Loucy (cell line): ENCODE data around the gene HABP2.

Experiments used
- H2AFZ ChIP-seq: fragments of 200-600 bp; sonication (generic); 2 replicates; pipeline ENCODE4 v1.6.0; 2016; ENCODE audit warnings: antibody characterized with exemption, mild to moderate bottlenecking, low read length, moderate library complexity
- H3F3A ChIP-seq: fragments of 200-600 bp; 2 replicates; pipeline ENCODE4 v1.6.0; 2016; ENCODE audit warnings: antibody characterized with exemption, low read depth, mild to moderate bottlenecking
- H3K27me3 ChIP-seq: fragments of 200-600 bp; sonication (generic); 2 replicates; pipeline ENCODE4 v1.6.1; 2014; ENCODE audit warnings: low read length, mild to moderate bottlenecking; ENCODE audit not compliant: insufficient read depth, poor library complexity, severe bottlenecking
- H3K36me3 ChIP-seq: fragments of 200-600 bp; sonication (generic); 2 replicates; pipeline ENCODE4 v1.6.1; 2016; ENCODE audit warnings: low read length; ENCODE audit not compliant: insufficient read depth
- H3K4me1 ChIP-seq: fragments of 200-600 bp; sonication (generic); 2 replicates; pipeline ENCODE4 v1.5.1; 2014; ENCODE audit warnings: low read length, mild to moderate bottlenecking; ENCODE audit not compliant: insufficient read depth, poor library complexity, severe bottlenecking
- H3K4me2 ChIP-seq: fragments of 200-600 bp; sonication (generic); 2 replicates; pipeline ENCODE4 v1.6.0; 2014; ENCODE audit warnings: antibody characterized with exemption, low read length, low read depth, mild to moderate bottlenecking; ENCODE audit not compliant: poor library complexity, severe bottlenecking
- H3K4me3 ChIP-seq: fragments of 200-600 bp; sonication (generic); 2 replicates; pipeline ENCODE4 v1.5.1; 2014; ENCODE audit warnings: low read length, mild to moderate bottlenecking, mixed read lengths; ENCODE audit not compliant: poor library complexity, severe bottlenecking
- H3K79me2 ChIP-seq: fragments of 200-600 bp; sonication (generic); 2 replicates; pipeline ENCODE4 v1.6.1; 2014; ENCODE audit warnings: low read length; ENCODE audit not compliant: insufficient read depth
- H3K9ac ChIP-seq: fragments of 200-600 bp; sonication (generic); 2 replicates; pipeline ENCODE4 v1.6.0; 2014; ENCODE audit warnings: mild to moderate bottlenecking, low read depth, low read length, moderate library complexity; ENCODE audit not compliant: poor library complexity, severe bottlenecking
- H3K9me2 ChIP-seq: fragments of 200-600 bp; sonication (generic); replicated peaks from 2 replicates; pipeline ENCODE4 v1.6.1; 2016; ENCODE audit warnings: low read depth, low read length, mixed read lengths
- H3K9me3 ChIP-seq: fragments of 200-600 bp; sonication (generic); 2 replicates; pipeline ENCODE4 v1.6.1; 2014; ENCODE audit warnings: mild to moderate bottlenecking, antibody characterized with exemption, low read length, low read depth; ENCODE audit not compliant: insufficient read depth
- H4K20me1 ChIP-seq: fragments of 200-600 bp; sonication (generic); 2 replicates; pipeline ENCODE4 v1.6.0; 2014; ENCODE audit warnings: antibody characterized with exemption, low read length, mild to moderate bottlenecking; ENCODE audit not compliant: insufficient read depth, poor library complexity, severe bottlenecking
- CTCF ChIP-seq: fragments of 200-600 bp; sonication (generic); conservative IDR thresholded peaks from 2 replicates; pipeline ENCODE4 v1.5.1; 2014; ENCODE audit warnings: mild to moderate bottlenecking, antibody characterized with exemption, low read length
- EZH2phosphoT487 ChIP-seq: fragments of 200-600 bp; IDR thresholded peaks from 2 replicates; pipeline ENCODE4 v1.6.1; 2018; ENCODE audit warnings: antibody characterized with exemption, mild to moderate bottlenecking, moderate library complexity, borderline replicate concordance

HABP2 gene

GRCh38 chr10:113572520-113573290, 19.9 kb downstream of the HABP2 start:
- no peaks in the 10 kb centered on the region for H3K4me1 ChIP-seq
- no peak overlapping the region for H3K4me2 ChIP-seq
- no peaks in the 10 kb centered on the region for H3K9me2 ChIP-seq
- no peaks in the 10 kb centered on the region for H3K27me3 ChIP-seq
- no peaks in the 10 kb centered on the region for H3K36me3 ChIP-seq
- H3K79me2 ChIP-seq = no peaks in the 10 kb centered on the region
- no peak overlapping the region for H3K4me3 ChIP-seq
- no peaks in the 10 kb centered on the region for H3F3A ChIP-seq
- H4K20me1 ChIP-seq = no peaks in the 10 kb centered on the region
- H2AFZ ChIP-seq = no peak overlapping the region
- H3K9me3 ChIP-seq = no peaks in the 10 kb centered on the region
- TF ChIP-seq CTCF = no peak
- no peak for TF ChIP-seq EZH2phosphoT487
- no peak overlapping the region for H3K9ac ChIP-seq

- Histone ChIP-seq H3K9ac (no peak overlapping the region), H3K4me3 (no peak overlapping the region), H2AFZ (no peak overlapping the region), H3K9me2 (no peaks in the 10 kb centered on the region), H3K79me2 (no peaks in the 10 kb centered on the region), H3K9me3 (no peaks in the 10 kb centered on the region), H4K20me1 (no peaks in the 10 kb centered on the region), H3F3A (no peaks in the 10 kb centered on the region), H3K4me2 (no peak overlapping the region), H3K27me3 (no peaks in the 10 kb centered on the region), H3K36me3 (no peaks in the 10 kb centered on the region), H3K4me1 (no peaks in the 10 kb centered on the region)
- no peak for TF ChIP-seq EZH2phosphoT487
These were observed 20.5 kb downstream of the HABP2 start for GRCh38 chr10:113573368-113573767.

GRCh38 chr10:113576852-113577251, 24.0 kb downstream of the HABP2 start:
- Histone ChIP-seq H3K9me2 (no peaks in the 10 kb centered on the region), H3K27me3 (no peaks in the 10 kb centered on the region), H3K9ac (no peak overlapping the region), H3K4me1 (no peaks in the 10 kb centered on the region), H3K79me2 (no peaks in the 10 kb centered on the region), H2AFZ (no peak overlapping the region), H3K9me3 (no peaks in the 10 kb centered on the region), H3K4me2 (no peak overlapping the region), H4K20me1 (no peaks in the 10 kb centered on the region), H3F3A (no peaks in the 10 kb centered on the region), H3K4me3 (no peak overlapping the region), H3K36me3 (no peaks in the 10 kb centered on the region)
- TF ChIP-seq EZH2phosphoT487 = no peak
- no peak for TF ChIP-seq CTCF

- Histone ChIP-seq H3F3A (no peaks in the 10 kb centered on the region), H3K9me3 (no peaks in the 10 kb centered on the region), H2AFZ (no peak overlapping the region), H3K4me2 (no peak overlapping the region), H3K4me3 (no peak overlapping the region), H3K9ac (no peak overlapping the region), H3K79me2 (no peaks in the 10 kb centered on the region), H3K36me3 (no peaks in the 10 kb centered on the region), H3K9me2 (no peaks in the 10 kb centered on the region), H3K27me3 (no peaks in the 10 kb centered on the region), H4K20me1 (no peaks in the 10 kb centered on the region), H3K4me1 (no peaks in the 10 kb centered on the region)
- TF ChIP-seq CTCF (no peak), EZH2phosphoT487 (no peak)
These were observed 25.9 kb downstream of the HABP2 start for GRCh38 chr10:113578773-113579172.
